PC-9 (cell line): ENCODE data around the gene ZNF710.

Source experiments
- CTCF ChIP-seq: fragments of 200-600 bp; sonication (generic); conservative IDR thresholded peaks from 2 replicates; pipeline ENCODE4 v1.6.1; 2017; ENCODE audit warnings: mixed run types, antibody characterized with exemption, mild to moderate bottlenecking, moderate library complexity
- EZH2 ChIP-seq: fragments of 200-600 bp; sonication (generic); IDR thresholded peaks from 2 replicates; pipeline ENCODE4 v1.8.0; 2017; ENCODE audit warnings: antibody characterized with exemption, low read depth

- no peak for TF ChIP-seq CTCF
- no peak for TF ChIP-seq EZH2
Measured at GRCh38 chr15:90115783-90116182, 114.7 kb downstream of the ZNF710 start.
